Globus pallidus (tissue), 1 donor: Measurements from ENCODE around the gene PCDHB1.
"Not testable (repeated sequence)": the region's sequence is repeated elsewhere in the genome, so short reads cannot be mapped to it uniquely, and the experiment has no call there.

ENCODE experiments used
- DNase-seq: peaks from one replicate; pipeline ENCODE4 v3.0.0-alpha.2; 2015; ENCODE audit warnings: low spot score

The PCDHB1 gene

DNA sequence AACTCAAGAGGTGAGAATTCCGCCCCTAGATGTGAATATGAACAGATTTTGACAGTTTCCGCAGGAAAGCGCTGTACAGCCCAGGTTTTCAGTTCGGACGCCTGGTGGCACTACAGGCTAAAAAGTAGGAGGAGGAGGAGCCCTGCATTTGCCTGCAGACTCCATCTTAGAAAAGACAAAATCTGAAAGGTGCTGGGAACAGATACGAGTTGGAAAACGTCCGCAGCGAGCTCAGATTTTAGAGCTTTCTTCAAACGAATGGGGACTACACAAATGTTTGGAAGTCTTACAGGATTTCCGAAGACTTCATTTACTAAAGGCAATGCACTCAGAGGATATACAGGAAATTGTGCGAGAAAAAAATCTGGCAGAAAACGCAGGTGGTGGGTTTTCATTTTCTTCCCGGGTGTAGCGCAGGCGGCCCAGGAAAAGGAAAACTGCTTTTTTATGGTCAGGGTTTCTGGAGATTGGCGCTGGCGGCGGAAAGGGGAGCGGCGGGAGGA is 33.4 kb downstream of the PCDHB1 start:
- DNase-seq, result peak; percentile 80

DNA sequence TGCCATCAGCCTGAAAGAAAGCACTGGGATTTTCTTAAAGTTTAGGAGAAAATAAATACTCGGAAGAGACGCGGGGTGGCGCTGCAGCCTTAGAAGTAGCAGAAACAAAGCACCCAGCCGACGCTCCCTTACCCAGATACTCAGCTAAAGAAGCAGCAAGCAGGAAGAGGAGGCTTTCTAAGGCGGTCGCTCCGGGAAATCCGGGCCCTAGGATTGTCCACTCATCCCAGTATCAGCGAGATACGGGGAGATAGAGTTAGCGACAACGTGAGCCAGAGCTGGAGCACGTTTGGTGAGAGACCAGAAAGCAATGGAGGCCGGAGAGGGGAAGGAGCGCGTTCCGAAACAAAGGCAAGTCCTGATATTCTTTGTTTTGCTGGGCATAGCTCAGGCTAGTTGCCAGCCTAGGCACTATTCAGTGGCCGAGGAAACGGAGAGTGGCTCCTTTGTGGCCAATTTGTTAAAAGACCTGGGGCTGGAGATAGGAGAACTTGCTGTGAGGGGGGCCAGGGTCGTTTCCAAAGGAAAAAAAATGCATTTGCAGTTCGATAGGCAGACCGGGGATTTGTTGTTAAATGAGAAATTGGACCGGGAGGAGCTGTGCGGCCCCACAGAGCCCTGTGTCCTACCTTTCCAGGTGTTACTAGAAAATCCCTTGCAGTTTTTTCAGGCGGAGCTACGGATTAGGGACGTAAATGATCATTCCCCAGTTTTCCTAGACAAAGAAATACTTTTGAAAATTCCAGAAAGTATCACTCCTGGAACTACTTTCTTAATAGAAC is 43.5 kb downstream of the PCDHB1 start, which contains the start of gene PCDHB2:
Gene PCDHB2, plus strand, starts transcription at position 135 of the 782 bp plus-strand sequence. Its CDS starts 176 bp downstream, at position 311.
- DNase-seq, result peak; percentile 59

DNA sequence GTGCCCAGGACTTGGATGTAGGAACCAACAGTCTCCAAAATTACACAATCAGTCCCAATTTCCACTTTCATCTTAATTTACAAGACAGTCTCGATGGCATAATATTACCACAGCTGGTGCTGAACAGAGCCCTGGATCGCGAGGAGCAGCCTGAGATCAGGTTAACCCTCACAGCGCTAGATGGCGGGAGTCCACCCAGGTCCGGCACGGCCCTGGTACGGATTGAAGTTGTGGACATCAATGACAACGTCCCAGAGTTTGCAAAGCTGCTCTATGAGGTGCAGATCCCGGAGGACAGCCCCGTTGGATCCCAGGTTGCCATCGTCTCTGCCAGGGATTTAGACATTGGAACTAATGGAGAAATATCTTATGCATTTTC is 44.1 kb downstream of the PCDHB1 start:
- DNase-seq, result no peak

DNA sequence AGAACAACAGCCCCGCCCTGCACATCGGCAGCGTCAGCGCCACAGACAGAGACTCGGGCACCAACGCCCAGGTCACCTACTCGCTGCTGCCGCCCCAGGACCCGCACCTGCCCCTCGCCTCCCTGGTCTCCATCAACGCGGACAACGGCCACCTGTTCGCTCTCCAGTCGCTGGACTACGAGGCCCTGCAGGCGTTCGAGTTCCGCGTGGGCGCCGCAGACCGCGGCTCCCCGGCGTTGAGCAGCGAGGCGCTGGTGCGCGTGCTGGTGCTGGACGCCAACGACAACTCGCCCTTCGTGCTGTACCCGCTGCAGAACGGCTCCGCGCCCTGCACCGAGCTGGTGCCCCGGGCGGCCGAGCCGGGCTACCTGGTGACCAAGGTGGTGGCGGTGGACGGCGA is 45.0 kb downstream of the PCDHB1 start:
- DNase-seq, result not testable (repeated sequence)

DNA sequence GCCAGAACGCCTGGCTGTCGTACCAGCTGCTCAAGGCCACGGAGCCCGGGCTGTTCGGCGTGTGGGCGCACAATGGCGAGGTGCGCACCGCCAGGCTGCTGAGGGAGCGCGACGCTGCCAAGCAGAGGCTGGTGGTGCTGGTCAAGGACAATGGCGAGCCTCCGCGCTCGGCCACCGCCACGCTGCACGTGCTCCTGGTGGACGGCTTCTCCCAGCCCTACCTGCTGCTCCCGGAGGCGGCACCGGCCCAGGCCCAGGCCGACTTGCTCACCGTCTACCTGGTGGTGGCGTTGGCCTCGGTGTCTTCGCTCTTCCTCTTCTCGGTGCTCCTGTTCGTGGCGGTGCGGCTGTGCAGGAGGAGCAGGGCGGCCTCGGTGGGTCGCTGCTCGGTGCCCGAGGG is 45.4 kb downstream of the PCDHB1 start:
- DNase-seq, result not testable (repeated sequence)

DNA sequence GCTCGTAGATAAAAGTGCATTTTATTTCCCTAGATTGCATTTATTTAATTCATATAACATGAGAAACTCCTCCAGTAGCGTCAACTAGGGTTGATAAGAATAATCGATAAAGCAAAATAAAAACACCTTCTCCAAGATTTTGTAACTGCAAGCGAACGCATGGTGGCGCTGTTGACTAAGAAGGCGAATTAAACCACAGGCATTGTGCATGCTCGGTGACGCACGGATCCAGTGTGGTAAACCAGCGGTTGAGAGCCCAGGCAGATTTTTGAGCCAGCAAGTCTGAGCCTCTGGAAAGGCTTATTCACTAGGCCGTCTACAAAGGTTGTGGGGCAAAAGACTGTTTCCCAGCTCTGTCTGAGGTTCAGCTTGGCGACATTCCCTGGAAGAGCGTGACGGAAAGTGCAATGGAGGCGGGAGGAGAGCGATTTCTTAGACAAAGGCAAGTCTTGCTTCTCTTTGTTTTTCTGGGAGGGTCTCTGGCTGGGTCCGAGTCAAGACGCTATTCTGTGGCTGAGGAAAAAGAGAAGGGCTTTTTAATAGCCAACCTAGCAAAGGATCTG is 49.1 kb downstream of the PCDHB1 start, which contains the start of gene PCDHB3:
Gene PCDHB3, plus strand, starts transcription at position 231 of the 563 bp plus-strand sequence. Its CDS starts 177 bp downstream, at position 408.
- DNase-seq, result peak; percentile 29

DNA sequence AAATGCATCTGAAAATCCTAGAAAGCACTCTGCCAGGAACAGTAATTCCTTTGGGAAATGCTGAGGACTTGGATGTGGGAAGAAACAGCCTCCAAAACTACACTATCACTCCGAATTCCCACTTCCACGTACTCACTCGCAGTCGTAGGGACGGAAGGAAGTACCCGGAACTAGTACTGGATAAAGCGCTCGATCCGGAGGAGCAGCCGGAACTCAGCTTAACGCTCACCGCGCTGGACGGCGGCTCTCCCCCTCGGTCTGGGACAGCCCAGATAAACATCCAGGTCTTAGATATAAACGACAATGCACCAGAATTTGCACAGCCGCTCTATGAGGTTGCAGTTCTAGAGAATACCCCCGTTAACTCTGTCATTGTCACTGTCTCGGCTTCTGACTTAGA is 49.9 kb downstream of the PCDHB1 start:
- DNase-seq, result no peak

DNA sequence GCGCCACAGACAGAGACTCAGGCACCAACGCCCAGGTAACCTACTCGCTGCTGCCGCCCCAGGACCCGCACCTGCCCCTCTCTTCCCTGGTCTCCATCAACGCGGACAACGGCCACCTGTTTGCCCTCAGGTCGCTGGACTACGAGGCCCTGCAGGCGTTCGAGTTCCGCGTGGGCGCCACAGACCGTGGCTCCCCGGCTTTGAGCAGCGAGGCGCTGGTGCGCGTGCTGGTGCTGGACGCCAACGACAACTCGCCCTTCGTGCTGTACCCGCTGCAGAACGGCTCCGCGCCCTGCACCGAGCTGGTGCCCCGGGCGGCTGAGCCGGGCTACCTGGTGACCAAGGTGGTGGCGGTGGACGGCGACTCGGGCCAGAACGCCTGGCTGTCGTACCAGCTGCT is 50.9 kb downstream of the PCDHB1 start:
- not testable (repeated sequence) for DNase-seq

DNA sequence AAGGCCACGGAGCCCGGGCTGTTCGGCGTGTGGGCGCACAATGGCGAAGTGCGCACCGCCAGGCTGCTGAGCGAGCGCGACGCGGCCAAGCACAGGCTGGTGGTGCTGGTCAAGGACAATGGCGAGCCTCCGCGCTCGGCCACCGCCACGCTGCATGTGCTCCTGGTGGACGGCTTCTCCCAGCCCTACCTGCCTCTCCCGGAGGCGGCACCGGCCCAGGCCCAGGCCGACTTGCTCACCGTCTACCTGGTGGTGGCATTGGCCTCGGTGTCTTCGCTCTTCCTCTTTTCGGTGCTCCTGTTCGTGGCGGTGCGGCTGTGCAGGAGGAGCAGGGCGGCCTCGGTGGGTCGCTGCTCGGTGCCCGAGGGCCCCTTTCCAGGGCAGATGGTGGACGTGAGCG is 51.3 kb downstream of the PCDHB1 start:
- DNase-seq, result not testable (repeated sequence)

DNA sequence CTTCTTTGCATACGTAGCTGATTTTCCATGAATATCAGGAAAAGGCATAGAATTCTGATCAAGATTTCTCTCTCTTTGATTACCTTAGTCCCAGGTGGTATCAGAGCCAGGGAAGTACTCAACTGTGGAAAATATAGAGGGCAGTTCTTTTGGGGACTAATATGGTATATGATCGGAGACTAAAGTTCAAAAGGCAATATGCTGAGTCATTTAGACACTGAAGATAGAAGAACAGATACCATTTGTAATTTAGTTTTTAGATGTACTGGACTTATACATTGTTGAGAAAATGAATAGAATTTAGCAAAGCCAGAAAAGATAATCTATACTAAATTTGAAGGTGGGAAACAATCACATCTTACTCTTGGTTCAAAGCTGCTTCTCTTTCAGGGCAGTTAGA is 54.2 kb downstream of the PCDHB1 start:
- DNase-seq, result no peak
